Measurements from ENCODE around the gene ANO10. TPM values are rescaled to one million over a fixed set of nuclear protein-coding genes. Genes with fewer than 3 reads are reported as not detected.
"Not testable (repeated sequence)": the region's sequence is repeated elsewhere in the genome, so short reads cannot be mapped to it uniquely, and the experiment has no call there.

Gene ANO10
- polyA plus RNA-seq, 1 donor from 2014 or later = 11.1 TPM

GRCh38 chr3:43481375-43481774 lies 140.4 kb downstream of the ANO10 start:
- no peaks in the 10 kb centered on the region for H3K36me3 ChIP-seq (ENCODE audit: insufficient read depth, low read length)
- H3K4me3 ChIP-seq (ENCODE audit: low read length) = no peak overlapping the region
- H3K27ac ChIP-seq (ENCODE audit: low read length) = no peak overlapping the region
- H3K27me3 ChIP-seq (ENCODE audit: insufficient read depth, low read depth, low read length) = no peaks in the 10 kb centered on the region
- no peaks in the 10 kb centered on the region for H4K20me1 ChIP-seq (ENCODE audit: insufficient read depth)
- no peak overlapping the region for H3K4me2 ChIP-seq (ENCODE audit: low read length)
- H3F3A ChIP-seq (ENCODE audit: insufficient read depth, low read length, poor library complexity, severe bottlenecking) = no peaks in the 10 kb centered on the region
- no peaks in the 10 kb centered on the region for H3K9me3 ChIP-seq (ENCODE audit: low read length)
- TF ChIP-seq MXI1 (conservative IDR thresholded peaks at IDR 0.05; ENCODE audit: poor library complexity, severe bottlenecking) = no peak
- no peak for TF ChIP-seq REST (IDR thresholded peaks at IDR 0.05; ENCODE audit: borderline replicate concordance)
- no peak for TF ChIP-seq EZH2 (IDR thresholded peaks at IDR 0.05; ENCODE audit: borderline replicate concordance, insufficient read depth, low read length, poor library complexity, severe bottlenecking)
- TF ChIP-seq POLR2AphosphoS5 (IDR thresholded peaks at IDR 0.05) = no peak
- no peak for TF ChIP-seq CTCF (IDR thresholded peaks at IDR 0.05; ENCODE audit: poor library complexity, severe bottlenecking)
- TF ChIP-seq EP300 (conservative IDR thresholded peaks at IDR 0.05; ENCODE audit: poor library complexity, severe bottlenecking) = no peak
- TF ChIP-seq TAF1 (IDR thresholded peaks at IDR 0.05; ENCODE audit: low read depth) = no peak
- TF ChIP-seq SMC3 (conservative IDR thresholded peaks at IDR 0.05; ENCODE audit: poor library complexity) = no peak
- TF ChIP-seq RAD21 (conservative IDR thresholded peaks at IDR 0.05) = no peak
- H3K9ac ChIP-seq (ENCODE audit: low read length) = no peak overlapping the region
- H3K9me2 ChIP-seq (ENCODE audit: insufficient read depth, low read length) = no peaks in the 10 kb centered on the region
- H2AFZ ChIP-seq (ENCODE audit: low read depth, low read length) = no peak overlapping the region
- no peaks in the 10 kb centered on the region for H3K79me2 ChIP-seq (replicated peaks; ENCODE audit: insufficient read depth, low read length)

- not testable (repeated sequence) for H3K4me2 ChIP-seq (ENCODE audit: low read length); H3F3A ChIP-seq (ENCODE audit: insufficient read depth, low read length, poor library complexity, severe bottlenecking); H3K27ac ChIP-seq (ENCODE audit: low read length); H3K9ac ChIP-seq (ENCODE audit: low read length); H2AFZ ChIP-seq (ENCODE audit: low read depth, low read length); H3K27me3 ChIP-seq (ENCODE audit: insufficient read depth, low read depth, low read length); H3K4me3 ChIP-seq (ENCODE audit: low read length); H3K36me3 ChIP-seq (ENCODE audit: insufficient read depth, low read length); H3K79me2 ChIP-seq (replicated peaks; ENCODE audit: insufficient read depth, low read length); H3K9me3 ChIP-seq (ENCODE audit: low read length); H4K20me1 ChIP-seq (ENCODE audit: insufficient read depth); H3K9me2 ChIP-seq (ENCODE audit: insufficient read depth, low read length)
Observed at GRCh38 chr3:43478839-43479238, 143.0 kb downstream of the ANO10 start.

Measured in neural cell (in vitro differentiated cells).